OCI-LY1 (cell line): ENCODE data around the gene CCHCR1.

Experiments
- CTCF ChIP-seq: fragments of 200-600 bp; sonication (generic), shearing (Covaris generic); IDR thresholded peaks from 2 replicates; pipeline ENCODE4 v1.5.1; 2017; ENCODE audit warnings: mild to moderate bottlenecking, antibody characterized with exemption, low read length, moderate library complexity, mixed read lengths
- EZH2 ChIP-seq: fragments of 200-600 bp; sonication (generic), shearing (Covaris generic); IDR thresholded peaks from 2 replicates; pipeline ENCODE4 v1.8.0; 2017; ENCODE audit warnings: borderline replicate concordance, mixed run types, mild to moderate bottlenecking, antibody characterized with exemption, low read length, moderate library complexity, mixed read lengths

- no peak for TF ChIP-seq CTCF
- TF ChIP-seq EZH2 = no peak
Observed at GRCh38 chr6:31092769-31093505, 64.7 kb downstream of the CCHCR1 start.
